ENCODE results near the gene KIAA0753.

KIAA0753 gene

DNA sequence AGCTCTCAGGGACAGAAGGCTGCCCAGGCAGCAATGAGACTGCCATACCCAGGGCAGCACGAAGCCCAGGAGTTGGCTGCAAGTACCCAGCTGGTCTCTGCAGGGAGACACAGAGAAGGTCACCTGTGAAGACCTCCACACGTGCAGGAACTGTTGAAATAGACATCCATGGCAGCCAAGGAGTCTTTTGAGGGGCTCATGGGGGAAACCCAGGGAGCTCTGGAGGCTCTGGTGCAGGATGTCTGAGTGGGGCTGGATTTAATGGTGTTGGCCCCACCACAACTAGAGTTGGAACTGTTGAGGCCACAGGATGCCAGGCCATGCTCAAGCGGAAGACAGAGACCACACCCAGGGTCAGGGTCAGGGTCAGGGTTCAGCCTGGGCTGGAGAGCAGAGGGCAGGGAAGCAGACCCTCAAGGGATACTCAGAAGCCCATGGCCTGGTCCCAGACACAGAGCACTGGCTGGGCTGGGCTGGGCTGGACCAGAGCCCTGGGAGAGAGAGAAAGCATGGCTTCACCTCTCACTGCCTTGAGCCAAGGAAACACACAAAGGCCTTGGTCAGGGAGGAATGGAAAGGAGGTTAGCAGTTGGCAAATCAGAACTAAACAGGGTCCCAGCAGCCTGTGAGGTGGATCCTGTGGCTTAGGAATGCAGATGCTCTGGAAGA, 105.5 kb downstream of the KIAA0753 start:
- Histone ChIP-seq H2AFZ (ENCODE audit: low read depth, low read length) (no peak overlapping the region), H3K36me3 (ENCODE audit: insufficient read depth, low read length) (no peaks in the 10 kb centered on the region)

DNA sequence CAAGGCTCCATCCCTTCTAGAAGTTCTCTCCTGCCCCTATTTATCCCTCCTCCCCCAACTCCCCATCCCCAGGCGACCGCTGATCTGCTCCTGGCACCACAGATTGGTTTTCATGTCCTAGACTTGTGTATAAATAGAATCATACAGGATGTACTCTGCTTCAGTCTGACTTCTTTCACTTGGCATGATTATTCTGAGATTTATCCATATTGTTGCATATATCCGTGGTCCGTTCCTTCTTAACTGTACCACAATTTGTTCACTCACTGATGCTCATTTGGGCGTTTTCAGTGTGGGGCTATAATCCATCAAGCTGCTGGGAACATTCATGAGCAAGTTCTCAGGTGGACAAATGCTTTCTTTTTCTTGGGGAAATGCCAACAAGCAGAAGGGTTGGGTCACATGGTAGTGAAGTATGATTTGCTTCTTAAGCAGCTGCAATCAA, 108.0 kb downstream of the KIAA0753 start:
- Histone ChIP-seq H2AFZ (ENCODE audit: low read depth, low read length) (no peak overlapping the region), H3K36me3 (ENCODE audit: insufficient read depth, low read length) (no peaks in the 10 kb centered on the region), H3K9me3 (ENCODE audit: low read length) (no peaks in the 10 kb centered on the region), H3K27me3 (ENCODE audit: insufficient read depth, low read length) (no peaks in the 10 kb centered on the region), H3K4me3 (ENCODE audit: low read length) (no peak overlapping the region), H3K4me1 (ENCODE audit: insufficient read depth, low read length) (no peaks in the 10 kb centered on the region)

More for the DNA sequence above, 105.5 kb downstream of the KIAA0753 start:
- Histone ChIP-seq H3K9me3 (ENCODE audit: low read length) (peaks cover 5% of the 10 kb centered on the region), H3K27me3 (ENCODE audit: insufficient read depth, low read length) (no peaks in the 10 kb centered on the region), H3K4me3 (ENCODE audit: low read length) (no peak overlapping the region), H3K4me1 (ENCODE audit: insufficient read depth, low read length) (no peaks in the 10 kb centered on the region)

DNA sequence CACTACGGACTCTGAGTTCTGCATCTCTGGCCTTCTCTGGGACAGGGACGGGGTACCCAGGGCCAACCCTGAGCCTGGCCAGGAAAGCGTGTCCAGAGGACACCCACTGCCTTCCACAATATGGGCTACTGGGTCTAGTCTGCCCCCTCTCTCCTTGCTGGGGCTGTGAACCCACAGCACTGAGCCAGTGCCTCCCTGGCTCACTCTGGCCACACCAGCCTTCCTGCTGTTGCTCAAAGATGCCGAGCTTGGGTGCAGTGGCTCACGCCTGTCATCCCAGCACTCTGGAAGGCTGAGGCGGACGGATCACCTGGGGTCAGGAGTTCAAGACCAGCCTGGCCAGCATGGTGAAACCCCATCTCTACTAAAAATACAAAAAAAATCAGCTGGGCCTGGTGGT, 108.9 kb downstream of the KIAA0753 start:
- H3K36me3 ChIP-seq (ENCODE audit: insufficient read depth, low read length): no peaks in the 10 kb centered on the region
- no peaks in the 10 kb centered on the region for H3K4me1 ChIP-seq (ENCODE audit: insufficient read depth, low read length)
- H3K9me3 ChIP-seq (ENCODE audit: low read length): no peaks in the 10 kb centered on the region

DNA sequence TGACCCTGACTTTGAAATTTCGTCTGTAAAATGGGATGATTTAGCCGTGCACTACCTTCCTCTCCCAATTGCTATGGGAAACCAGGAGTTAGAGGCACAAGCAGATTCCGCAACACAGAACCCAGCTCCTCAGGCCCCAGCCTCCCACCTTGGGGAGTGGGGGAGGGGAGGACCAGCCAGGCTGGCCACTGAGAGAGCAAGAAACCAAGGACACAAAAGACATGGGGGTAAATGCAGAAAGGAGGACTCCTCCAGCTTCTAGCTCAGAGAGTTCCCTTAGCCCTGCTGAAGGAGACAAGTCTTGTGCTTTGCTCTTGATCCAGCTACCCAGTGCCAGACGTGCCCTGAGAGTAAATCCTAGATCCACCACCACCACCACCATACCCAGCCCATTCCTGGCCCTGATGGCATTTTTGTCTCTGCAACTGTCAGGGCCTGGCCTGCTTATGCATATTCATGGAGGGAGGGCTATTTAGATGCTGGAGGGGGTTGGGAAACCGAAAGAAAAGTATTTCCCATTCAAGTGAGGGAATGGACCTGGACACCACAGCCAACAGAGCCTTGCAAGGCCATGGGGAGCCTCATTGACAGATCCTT, 110.1 kb downstream of the KIAA0753 start:
- H3K27me3 ChIP-seq (ENCODE audit: insufficient read depth, low read length): no peaks in the 10 kb centered on the region
- H3K36me3 ChIP-seq (ENCODE audit: insufficient read depth, low read length): no peaks in the 10 kb centered on the region
- H3K9me3 ChIP-seq (ENCODE audit: low read length): no peaks in the 10 kb centered on the region
- H3K4me1 ChIP-seq (ENCODE audit: insufficient read depth, low read length): no peaks in the 10 kb centered on the region
- no peak overlapping the region for H2AFZ ChIP-seq (ENCODE audit: low read depth, low read length)
- H3K4me3 ChIP-seq (ENCODE audit: low read length): no peak overlapping the region

More for the DNA sequence above, 108.9 kb downstream of the KIAA0753 start:
- Histone ChIP-seq H3K27me3 (ENCODE audit: insufficient read depth, low read length) (no peaks in the 10 kb centered on the region), H3K4me3 (ENCODE audit: low read length) (no peak overlapping the region), H2AFZ (ENCODE audit: low read depth, low read length) (no peak overlapping the region)

DNA sequence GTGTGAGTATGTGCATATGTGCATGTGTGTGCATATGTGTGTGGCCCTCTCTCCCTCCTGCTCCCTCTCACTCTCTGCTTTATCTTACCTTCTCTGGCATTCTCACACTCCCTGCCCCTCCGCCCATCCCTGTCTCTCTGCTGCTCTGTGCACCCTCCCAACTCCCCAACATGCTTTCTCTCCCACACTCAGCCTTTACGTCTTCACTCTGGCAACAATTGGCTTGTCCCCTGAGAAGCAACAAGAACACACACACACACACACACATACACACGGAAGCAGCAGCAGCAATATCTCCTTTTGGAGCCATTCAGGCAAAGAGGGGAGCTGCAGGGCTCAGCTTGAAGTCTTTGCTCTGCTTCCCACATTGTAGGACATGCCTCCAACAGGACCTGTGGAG, 112.0 kb downstream of the KIAA0753 start:
- Histone ChIP-seq H3K36me3 (ENCODE audit: insufficient read depth, low read length) (no peaks in the 10 kb centered on the region), H3K27me3 (ENCODE audit: insufficient read depth, low read length) (no peaks in the 10 kb centered on the region), H3K4me1 (ENCODE audit: insufficient read depth, low read length) (no peaks in the 10 kb centered on the region), H3K9me3 (ENCODE audit: low read length) (no peaks in the 10 kb centered on the region), H2AFZ (ENCODE audit: low read depth, low read length) (no peak overlapping the region), H3K4me3 (ENCODE audit: low read length) (no peak overlapping the region)
